Esophagus squamous epithelium (tissue), 4 donors: ENCODE results near the gene NCKAP5.

ENCODE experiments used
- POLR2A ChIP-seq, 4 donors: fragments of 450-650 bp; IDR thresholded peaks; one replicate each; pipeline ENCODE4 v1.6.1; 2017; ENCODE audit warnings: antibody characterized with exemption in 4 of 4, mild to moderate bottlenecking in 4 of 4, moderate library complexity in 3 of 4
- TF ChIP-seq, protein P1 (sequence below), 6 experiments: fragments of 450-650 bp in 4 of 6; fragments of 200-600 bp in 2 of 6; sonication (generic) in 2 of 6; IDR thresholded peaks; one replicate each; pipeline ENCODE4 v1.5.1; 2016 to 2019; ENCODE audit warnings: antibody characterized with exemption in 6 of 6, mild to moderate bottlenecking in 4 of 6, moderate library complexity in 4 of 6

DNA sequence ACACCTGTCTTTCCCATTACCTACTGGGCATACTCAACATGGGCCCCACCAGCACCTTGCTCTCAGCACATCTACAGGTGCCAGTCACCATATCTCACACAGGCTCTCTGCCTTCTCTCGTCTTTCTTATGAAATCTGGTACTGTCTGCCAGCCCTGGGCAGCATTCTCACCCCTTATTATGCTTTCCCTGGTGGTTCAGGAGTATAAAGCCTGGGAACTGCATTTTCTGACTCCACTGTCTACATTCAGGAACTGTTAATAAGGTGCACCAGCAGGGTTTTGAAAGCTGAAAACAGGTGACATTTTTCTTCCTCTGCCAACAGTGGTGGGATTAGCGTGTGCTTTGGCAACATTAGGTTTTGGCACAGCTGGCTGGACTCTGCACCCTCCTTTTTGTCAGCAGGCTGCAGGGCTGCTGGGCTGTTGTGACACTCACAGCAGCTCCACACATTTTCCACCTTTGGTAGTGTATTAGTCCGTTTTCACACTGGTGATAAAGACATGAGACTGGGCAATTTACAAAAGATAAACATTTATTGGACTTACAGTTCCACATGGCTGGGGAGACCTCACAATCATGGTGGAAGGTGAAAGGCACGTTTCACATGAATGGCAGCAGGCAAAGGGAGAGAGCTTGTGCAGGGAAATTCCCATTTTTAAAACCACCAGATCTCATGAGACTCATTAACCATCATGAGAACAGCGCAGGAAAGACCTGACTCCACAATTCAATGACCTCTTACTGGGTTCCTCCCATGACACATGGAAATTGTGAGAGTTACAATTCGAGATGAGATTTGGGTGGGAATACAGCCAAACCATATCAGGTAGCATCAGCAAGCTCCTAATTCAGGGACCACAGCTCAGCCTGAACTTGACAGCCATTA lies 555.2 kb downstream of the NCKAP5 start:
- TF ChIP-seq, protein P1, sequence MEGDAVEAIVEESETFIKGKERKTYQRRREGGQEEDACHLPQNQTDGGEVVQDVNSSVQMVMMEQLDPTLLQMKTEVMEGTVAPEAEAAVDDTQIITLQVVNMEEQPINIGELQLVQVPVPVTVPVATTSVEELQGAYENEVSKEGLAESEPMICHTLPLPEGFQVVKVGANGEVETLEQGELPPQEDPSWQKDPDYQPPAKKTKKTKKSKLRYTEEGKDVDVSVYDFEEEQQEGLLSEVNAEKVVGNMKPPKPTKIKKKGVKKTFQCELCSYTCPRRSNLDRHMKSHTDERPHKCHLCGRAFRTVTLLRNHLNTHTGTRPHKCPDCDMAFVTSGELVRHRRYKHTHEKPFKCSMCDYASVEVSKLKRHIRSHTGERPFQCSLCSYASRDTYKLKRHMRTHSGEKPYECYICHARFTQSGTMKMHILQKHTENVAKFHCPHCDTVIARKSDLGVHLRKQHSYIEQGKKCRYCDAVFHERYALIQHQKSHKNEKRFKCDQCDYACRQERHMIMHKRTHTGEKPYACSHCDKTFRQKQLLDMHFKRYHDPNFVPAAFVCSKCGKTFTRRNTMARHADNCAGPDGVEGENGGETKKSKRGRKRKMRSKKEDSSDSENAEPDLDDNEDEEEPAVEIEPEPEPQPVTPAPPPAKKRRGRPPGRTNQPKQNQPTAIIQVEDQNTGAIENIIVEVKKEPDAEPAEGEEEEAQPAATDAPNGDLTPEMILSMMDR (IDR thresholded peaks at IDR 0.05): no peak
- TF ChIP-seq POLR2A (IDR thresholded peaks at IDR 0.05): no peak
